GM19438 (cell line): Measurements from ENCODE around the gene PIAS4.

ENCODE experiments used
- ATAC-seq: cut with Tn5 transposase; IDR thresholded peaks from one replicate; pipeline ENCODE4 v1.9.1; 2021; ENCODE audit warnings: low read depth; ENCODE audit not compliant: unreplicated experiment

PIAS4 gene

DNA sequence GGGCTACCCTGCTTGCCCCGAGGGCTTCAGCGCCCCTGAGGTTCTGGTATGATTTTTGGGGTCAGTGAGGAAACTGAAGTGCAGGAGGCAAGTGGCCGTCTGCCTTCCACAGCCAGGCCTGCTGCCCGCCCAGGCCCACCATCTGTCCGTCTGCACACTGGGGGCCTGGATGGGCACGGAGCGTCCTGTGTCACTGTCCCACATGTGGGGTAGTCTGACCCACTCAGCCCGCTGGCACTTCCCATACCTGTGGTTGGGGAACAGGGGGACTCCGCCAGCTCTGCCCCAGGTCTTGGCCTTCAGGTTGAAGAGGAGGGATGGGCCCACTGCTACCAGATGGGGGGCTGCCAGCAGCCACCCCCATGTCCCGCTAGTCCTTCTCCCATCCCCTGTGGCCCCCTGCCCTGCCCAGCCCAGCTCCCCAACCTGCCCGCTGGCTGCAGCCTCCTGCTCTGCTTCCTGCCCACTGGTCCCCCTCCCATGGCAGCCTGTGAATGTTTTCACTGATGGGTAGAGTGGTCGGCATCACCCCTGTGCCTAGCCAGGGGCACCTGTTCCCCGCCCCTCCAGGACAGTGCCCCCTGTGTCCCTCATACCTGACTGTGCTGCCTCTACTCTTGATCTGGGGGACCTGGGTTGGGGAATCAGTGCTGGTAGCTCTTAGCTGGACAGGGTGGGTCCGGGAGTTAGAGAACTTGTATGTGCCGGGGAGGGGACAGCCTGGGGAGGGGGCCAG lies 9.5 kb downstream of the PIAS4 start:
- no peak for ATAC-seq

DNA sequence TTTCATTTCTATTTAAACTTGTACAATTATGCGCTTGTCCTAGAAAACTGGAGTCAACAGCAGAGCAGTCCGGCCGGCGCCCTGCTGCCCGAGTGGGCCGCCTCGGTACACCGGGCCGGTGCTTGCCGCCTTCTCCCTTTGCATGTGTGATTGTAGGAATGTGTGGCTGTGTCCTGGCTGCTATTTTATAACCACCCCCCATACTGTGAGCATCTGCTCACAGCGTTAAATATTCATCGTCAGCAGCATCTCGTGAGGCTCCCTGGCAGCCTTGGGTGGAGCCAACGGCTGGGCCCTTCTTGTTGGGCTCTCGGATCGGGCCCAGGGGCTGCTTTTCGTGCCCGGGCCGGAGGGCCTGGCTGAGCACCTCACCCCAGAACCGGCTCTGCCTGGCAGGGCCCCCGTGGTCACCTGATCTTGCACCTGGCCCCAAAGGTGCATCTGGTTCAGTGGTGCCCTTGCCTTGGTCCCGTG lies 10.6 kb downstream of the PIAS4 start:
- ATAC-seq: no peak

DNA sequence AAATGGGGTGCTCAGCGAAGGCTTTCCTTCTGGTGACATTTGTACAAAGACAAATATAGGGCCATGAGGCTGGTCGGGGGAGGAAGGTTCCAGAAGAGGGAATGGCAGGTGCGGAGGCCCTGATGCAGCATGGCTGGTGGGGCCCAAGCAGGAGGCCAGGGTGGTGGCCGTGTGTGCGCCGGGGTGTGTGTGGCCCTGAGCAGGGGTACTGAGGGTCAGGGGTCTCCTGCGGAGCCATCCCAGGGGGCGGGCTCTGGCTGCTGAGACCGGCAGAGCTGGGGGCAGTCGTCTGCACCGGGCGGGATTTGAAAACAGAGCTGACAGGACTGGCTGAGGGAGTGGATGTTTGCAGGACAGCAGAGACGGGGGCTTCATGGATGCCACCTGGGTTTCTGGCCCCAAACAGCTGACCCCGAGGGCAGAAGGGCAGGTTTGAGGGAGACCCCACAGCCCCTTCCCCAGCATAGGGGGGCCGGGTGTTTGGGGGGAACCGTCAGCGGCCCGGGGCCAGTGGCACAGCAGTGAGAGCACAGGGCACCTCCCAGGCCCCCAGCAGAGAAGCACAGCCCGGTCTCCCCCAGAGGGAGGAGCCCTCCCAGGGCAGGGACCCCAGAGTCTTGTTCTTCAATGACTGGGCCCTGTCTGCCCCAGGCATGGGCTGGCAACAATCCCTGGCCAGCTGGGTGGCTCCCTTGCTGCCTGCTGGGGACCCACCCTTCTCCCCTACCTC lies 11.4 kb downstream of the PIAS4 start:
- no peak for ATAC-seq

DNA sequence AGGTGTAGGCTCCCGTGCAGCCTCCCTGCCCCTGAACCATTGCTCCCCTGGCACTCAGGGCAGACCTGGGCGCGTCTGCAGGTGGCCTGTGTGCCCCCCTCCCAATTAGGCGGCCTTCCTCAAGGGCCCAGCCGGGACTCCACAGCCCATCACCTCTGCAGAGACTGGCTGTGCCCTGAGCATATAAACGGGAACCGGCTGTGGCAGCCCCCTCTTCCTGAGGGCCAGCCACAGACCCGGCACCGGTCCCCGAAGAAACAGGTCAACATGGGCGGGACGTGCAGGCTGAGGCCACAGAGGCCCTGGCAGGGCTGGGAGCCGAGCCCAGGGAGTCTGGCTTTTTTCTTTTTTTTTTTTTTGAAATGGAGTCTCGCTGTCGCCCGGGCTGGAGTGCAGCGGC lies 12.0 kb downstream of the PIAS4 start:
- ATAC-seq: no peak

DNA sequence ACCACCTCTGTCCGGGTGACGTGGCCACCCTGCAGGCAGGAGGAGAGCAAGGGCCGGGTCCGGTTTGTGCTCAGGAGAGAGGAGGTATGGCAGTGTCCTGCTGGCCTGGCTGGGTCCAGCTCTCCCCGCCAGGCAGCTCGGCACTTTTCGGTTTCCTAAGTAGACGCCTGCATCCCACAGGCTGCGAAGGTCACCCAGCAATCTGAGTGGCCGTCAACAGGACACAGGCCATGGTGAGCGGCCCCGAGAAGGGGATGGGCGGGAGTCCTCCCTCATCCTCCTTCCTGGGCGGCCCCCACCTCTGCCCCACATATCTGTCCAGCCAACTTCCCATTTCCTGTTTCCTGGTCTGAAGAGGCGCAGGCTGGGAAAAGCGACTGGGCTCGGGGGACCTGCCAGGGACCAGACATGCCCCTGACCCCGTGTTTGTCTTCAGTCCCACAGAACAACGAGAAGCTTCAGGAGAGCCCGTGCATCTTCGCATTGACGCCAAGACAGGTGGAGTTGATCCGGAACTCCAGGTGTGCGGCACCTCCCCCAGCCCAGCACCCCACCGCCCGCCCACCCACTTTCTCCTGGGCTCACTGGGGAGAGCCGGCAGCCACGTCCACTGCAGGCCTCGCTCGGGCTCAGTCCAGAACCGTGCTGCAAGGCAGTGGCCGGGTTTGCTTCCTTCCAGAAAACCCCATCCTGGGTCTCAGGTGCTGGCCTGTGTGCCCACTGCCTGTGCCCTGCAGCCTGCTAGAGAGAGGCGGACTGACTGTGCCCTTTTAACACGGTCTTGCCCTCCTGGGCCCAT lies 16.3 kb downstream of the PIAS4 start:
- no peak for ATAC-seq

DNA sequence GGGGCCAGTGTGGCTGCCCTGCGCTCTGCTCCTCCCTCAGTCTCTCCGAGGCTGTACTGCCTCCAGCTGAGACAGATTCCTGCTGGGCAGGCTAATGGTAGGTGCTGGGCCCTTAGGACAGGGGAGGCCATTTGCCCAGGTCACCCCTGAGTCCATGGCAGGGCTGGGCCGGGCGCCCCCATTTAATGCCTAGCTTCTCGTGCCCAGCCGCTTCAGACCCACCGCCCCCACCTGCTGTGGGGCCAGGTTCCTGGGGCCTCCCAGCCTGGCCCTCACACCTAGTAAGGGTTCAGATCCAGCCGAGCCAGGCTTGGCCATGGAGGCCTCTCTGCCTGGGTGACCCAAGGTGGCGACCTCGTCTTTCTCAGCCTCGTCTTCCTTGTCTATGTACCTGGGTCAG lies 17.8 kb downstream of the PIAS4 start:
- no peak for ATAC-seq

DNA sequence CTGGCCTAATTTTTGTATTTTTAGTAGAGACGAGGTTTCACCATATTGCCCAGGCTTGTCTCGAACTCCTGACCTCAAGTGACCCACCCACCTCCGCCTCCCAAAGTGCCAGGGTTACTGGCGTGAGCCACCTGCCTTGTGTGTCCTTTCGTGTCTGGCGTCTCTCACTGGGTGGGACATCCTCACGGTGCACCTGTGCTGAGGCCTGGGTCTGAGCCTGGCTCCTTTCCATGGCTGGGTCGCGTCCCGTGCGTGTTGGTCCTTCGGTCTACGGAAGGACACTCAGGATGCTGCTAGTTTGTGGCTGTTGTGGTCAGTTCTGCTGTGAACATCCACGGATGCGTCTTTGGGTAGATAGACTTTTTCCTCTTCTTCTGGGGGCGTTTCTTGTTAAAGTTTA lies 19.6 kb downstream of the PIAS4 start:
- ATAC-seq: no peak

DNA sequence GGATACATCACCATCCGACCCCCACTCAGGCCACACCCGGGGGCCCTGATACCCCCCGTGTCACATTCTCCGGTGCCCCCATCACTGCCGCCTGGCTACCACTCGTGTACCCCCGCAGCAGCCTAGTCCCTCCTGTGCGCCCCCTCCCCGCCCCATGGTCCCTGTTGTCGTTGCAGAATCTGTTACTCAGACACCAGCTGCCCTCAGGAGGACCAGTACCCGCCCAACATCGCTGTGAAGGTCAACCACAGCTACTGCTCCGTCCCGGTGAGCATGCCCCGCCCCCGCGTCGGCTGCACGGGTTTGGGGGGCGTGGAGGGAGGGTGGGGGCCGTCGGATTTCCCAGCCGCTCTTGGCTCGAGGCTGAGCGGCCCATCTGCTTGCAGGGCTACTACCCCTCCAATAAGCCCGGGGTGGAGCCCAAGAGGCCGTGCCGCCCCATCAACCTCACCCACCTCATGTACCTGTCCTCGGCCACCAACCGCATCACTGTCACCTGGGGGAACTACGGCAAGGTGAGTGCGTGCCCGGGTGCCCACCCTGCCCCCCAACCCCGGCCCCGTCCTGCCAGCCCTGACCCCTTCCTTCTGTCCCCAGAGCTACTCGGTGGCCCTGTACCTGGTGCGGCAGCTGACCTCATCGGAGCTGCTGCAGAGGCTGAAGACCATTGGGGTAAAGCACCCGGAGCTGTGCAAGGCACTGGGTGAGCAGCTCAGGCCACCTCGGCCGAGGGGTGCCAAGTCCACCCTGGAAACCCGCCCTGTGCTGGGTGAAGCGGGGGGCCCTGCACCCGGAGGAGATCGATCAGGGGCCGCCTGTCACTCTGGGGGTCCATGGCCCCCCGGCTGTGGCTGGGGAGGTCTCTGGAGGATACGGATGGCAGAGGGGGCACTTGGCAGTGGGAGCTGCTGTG lies 21.1 kb downstream of the PIAS4 start:
- no peak for ATAC-seq

DNA sequence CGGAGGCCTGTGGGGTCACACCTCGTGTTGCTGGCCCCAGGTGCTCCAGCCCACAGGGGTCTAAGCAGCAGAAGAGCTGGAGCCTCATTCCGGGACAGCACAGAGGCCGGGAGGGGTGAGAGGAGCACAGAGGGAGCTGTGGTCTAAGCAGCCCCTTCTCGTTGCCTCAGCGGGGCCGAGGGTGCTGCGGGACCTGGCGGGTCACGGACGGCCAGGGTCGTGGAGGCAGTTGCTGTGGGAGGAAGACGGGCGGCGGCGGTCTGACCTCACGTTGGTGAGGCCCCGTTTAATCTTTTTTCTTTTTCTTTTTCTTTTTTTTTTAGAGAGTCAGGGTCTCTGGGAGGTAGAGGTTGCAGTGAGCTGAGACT lies 21.7 kb downstream of the PIAS4 start:
- no peak for ATAC-seq

DNA sequence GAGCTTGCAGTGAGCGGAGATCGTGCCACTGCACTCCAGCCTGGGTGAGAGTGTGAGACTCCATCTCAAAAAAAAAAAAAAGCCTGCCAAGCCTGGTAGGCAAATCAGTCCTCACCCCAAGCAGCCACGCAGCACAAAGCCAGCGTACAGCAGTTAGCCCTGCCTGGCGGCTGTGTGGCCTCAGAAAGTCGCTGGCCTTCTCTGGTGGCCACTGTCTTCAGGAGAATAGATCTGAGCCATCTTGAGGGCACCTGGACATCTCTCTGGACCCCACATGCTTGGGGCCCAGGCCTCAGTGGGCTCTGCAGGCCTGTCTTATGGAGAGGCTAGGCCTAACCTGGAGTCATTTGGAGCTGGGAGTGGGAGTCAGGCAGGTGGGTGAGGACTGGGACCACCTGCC lies 23.0 kb downstream of the PIAS4 start:
- ATAC-seq: no peak

DNA sequence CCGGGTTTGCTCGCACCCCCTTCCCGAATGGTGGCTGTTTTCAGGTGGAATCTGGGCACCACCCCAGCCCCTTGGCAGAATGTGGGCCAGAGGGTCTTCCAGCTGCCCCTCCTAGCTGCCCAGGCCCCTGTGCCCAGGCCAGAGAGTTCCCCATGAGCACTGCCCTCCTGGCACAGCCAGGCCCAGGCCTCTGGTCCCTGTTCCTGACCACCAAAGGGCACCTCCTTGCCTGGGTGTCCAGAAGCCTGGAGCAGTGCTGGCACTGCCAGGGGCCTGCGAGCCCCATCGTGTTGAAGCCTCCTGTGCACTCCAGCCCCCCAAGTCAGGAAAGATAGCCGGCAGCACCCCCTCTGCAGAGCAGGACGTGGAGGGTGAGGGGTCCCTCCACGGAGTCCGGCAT lies 23.4 kb downstream of the PIAS4 start:
- no peak for ATAC-seq

DNA sequence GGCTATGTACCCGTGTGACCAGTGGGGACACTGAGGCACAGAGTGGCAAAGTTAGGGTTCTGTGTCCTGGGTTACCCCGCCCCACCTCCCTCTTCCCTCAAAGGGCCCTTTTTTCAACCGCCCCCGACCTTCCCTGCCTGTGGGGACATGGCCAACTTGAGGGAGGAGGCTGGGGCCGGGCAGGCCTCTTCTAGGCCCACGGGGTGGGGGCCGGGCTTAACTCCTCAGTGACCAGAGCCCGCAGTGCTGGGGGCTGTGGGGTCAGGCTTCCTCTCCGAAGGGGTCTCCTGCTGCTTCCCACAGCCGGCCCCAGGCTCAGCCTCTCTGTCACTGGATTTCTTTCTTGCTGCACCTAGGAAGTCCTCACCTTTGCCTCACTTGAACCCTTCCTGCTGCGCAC lies 23.9 kb downstream of the PIAS4 start:
- no peak for ATAC-seq

DNA sequence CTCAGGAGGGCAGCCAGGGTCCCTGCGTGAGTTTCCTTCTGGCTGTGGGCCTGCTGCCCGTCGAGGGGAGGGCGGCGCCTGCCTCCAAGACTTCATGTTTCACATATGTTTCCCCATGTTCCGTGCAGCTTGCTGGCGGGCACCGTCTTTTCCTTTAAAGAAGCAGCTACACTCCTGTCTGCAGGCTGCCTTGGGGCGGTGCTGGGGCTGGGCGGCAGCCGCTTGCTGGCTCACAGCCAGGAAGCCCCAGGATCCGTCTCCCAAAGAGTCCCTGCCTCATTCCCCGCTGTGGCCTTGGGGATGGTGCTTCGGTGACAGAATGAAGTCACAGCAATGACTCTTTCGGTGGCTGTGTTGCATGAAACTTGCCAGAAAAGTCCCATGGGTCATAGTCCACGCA lies 24.9 kb downstream of the PIAS4 start:
- ATAC-seq: no peak

DNA sequence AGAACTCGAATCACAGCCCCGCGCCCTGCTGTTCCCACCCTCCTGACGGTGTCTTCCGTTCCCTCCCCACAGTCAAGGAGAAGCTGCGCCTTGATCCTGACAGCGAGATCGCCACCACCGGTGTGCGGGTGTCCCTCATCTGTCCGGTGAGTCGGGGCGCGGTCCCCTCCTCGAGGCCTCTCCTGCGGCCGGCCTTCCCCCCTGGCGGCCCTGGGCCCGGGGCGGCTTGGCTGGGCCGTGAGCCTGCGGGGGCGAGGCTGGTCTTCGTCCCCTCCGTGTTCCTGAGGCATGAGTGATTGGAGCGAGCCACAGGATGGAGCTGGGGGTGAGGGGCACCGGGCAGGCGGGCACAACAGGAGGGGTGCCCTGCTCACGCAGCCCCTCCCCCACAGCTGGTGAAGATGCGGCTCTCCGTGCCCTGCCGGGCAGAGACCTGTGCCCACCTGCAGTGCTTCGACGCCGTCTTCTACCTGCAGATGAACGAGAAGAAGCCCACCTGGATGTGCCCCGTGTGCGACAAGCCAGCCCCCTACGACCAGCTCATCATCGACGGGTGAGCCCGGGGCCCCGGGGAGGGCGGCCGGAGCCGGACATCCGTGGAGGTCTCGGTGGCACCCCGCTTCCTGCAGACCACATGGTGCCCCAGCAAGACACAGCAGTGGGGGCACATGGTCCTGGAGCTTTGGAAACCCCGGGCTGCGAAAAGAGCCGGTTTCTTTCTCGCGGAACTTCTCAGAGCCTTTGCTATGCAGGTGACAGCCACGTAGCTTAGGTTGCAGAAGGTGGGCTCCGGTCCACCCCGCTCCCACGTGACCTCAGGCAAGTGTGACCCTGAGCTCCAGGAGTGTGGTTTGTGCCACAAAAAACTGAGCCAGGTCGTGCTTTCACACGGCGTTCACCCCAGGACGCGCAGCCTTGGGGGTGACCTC lies 25.8 kb downstream of the PIAS4 start:
- ATAC-seq: no peak

DNA sequence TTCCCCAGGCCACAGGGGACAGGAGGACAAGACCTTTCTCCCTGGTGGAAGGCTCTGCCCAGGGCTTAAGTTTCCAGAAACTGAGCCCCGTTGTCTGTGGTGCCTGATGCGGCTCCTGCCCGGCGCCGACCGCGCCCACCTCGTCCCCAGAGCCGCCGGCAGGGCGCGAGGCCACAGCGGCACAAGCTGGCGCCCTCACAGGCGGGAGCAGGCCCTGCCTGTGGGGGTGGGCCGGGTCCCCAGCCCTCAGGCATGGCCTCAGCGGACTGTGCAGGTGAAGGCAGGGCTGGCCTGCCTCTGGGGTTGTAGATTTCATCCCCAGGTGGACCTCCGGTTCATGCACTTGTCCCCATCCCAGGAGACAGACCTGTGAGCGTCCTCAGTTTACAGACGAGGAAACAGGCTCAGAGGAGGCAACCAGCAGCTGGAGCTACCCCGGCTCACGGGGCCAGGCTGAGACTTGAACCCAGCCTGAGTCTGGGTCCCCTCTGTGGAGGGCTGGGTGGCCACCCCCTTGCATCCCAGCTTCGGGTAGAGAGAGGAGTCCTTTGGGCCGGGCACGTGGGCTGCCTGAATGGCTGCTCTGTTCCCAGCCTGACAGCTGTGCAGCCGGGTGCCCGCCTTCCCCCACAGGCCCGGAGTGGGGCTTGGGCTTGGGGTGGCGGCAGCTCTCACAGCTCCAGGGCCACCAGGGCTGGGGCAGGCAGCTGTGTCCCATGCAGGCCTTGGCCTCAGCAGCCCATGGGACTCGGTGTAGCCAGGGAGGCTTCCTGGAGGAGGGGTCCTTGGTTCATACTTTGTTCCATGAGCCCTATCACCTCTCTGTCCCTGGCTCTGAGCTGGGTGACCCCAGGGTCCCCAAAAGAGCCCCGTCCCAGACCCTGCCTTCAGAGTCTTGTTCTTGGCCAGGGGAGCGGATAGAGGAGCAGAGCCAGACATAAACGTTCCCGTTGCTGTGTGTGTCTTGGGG lies 26.8 kb downstream of the PIAS4 start:
- ATAC-seq: no peak

DNA sequence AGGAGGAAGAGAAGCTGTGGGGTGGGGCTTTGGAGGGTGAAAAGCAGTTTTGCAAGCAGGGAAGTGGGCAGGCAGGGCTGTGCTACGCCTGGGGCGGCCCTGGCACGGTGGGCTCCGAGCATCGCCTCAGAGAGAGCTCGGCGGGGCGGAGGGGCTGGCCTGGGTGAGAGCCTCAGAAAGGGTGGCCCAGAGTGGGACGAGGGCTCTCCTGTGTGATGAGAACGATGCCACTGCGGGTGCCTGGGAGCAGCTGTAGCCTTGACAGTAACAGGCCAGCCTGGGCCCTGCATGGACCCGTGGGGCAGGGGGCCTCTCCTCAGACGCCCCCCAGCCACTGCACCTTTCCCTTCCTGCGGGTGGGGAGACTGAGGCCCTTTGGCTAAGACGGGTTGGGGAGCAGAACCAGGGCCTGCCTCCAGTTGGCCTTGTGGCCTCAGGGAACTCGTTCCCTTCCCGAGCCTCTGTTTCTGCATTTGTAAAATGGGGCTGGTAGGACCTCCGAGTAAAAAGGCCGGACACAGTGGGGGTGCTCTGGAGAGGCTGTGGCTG lies 27.6 kb downstream of the PIAS4 start:
- no peak for ATAC-seq

DNA sequence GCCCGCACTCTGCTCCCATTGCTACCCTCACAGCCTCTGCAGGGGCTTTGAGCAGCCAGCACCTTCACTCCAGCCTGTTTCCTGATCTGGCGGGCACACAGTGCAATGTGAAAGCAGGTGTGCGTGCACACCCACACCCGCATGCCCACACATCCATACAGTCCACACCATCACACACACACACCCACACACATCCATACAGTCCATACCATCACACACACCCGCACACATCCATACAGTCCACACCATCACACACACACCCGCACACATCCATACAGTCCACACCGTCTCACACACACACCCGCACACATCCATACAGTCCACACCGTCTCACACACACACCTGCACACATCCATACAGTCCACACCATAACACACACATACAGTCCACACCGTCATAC lies 28.0 kb downstream of the PIAS4 start:
- no peak for ATAC-seq
